Measurements from ENCODE around the gene OSBP2. TPM values are rescaled to one million over a fixed set of nuclear protein-coding genes. Genes with fewer than 3 reads are reported as not detected.
"Not testable (repeated sequence)": the region's sequence is repeated elsewhere in the genome, so short reads cannot be mapped to it uniquely, and the experiment has no call there.

OSBP2 gene
- total and polyA plus RNA-seq, 2 experiments from 2014 or later: 2.1 to 2.9 TPM

DNA sequence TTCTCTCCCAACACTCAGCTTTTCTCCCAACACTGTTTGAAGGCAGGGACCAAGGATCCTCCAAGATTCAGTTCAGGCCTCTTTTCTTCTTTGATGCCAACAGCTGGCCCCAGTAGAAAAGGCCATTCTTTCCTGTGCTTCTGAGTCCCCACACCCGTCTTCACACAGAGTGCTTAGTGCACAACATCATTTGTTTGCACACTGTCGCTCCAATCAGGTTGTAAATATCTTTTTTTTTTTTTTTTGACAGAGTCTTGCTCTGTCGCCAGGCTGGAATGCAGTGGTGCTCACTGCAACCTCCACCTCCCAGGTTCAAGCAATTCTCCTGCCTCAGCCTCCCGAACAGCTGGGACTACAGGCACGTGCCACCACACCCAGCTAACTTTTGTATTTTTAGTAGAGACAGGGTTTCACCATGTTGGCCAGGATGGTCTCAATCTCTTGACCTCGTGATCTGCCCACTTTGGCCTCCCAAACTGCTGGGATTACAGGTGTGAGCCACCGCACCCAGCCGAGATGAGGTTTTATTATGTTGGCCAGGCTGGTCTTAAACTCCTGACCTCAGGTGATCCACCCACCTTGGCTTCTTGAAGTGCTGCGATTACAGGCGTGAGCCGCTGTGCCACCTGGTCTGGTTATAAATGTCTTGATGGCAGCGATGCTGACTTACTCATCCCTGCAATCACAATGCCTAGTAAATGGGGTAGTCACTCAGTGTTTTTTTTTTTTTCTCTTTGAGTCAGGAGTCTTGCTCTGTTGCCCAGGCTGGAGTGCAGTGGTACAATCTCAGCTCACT lies 14.6 kb upstream of the OSBP2 start:
- ATAC-seq; H3K4me2 ChIP-seq; H3K9me2 ChIP-seq (ENCODE audit: insufficient read depth); H3K4me3 Mint-ChIP-seq; H3K36me3 Mint-ChIP-seq (ENCODE audit: low read depth); H3K79me2 ChIP-seq (replicated peaks; ENCODE audit: insufficient read depth); H3K36me3 ChIP-seq (ENCODE audit: insufficient read depth); H3K4me3 ChIP-seq; H3K27me3 Mint-ChIP-seq (ENCODE audit: insufficient read depth, low read depth, poor library complexity); H4K20me1 ChIP-seq (replicated peaks; ENCODE audit: insufficient read depth); H3K27me3 ChIP-seq (ENCODE audit: insufficient read depth); H3K27ac ChIP-seq (ENCODE audit: low read depth); H3K9me3 Mint-ChIP-seq; DNase-seq (ENCODE audit: low spot score); H3K27ac Mint-ChIP-seq; H3F3A ChIP-seq (replicated peaks; ENCODE audit: low read depth): not testable (repeated sequence)
- H3K4me1 ChIP-seq (ENCODE audit: insufficient read depth): peaks cover 15% of the 10 kb centered on the region; the same call in 1 of the 2 replicates
- H3K4me1 Mint-ChIP-seq: peaks cover 25% of the 10 kb centered on the region
- H2AFZ ChIP-seq: peak overlapping the region; percentile 93; the same call in 1 of the 2 replicates

DNA sequence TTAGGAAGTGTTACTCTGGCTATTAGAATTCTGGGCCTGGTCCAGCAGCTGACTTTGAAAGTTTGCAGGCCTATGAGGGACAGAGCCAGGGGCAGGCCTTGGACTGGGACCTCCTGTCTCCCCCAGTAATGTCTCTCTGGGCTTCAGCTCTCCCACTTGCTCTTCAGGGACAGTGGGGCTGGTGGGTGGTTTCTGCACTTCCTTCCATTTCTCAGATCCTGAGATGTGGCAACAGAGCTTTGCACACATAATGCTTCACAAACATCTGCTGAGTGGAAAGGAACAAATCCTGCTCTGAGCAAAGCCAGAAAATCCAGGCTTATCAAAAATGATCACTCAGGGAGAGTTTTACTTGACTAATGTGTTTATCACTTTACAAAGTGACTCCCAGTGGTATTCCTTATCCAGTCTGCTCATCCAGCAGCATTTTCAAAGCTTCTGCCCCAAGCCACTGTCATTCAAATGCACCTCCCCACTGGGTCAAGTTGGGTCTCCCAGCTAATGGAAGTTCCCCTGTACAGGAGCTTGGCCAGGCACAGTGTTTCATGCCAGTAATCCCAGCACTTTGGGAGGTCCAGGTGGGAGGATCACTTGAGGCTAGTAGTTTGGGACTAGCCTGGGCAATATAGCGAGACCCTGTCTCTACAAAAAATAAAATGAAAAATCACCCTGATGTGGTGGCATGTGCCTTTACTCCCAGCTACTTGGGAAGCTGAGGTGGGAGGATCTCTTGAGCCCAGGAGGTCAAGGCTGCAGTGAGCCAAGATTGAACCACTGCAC lies 13.5 kb upstream of the OSBP2 start:
- no peak overlapping the region for H3K4me3 Mint-ChIP-seq
- TF ChIP-seq NANOG (IDR thresholded peaks at IDR 0.05; ENCODE audit: borderline replicate concordance) (no peak), ZNF331 (CRISPR knock-in tag; IDR thresholded peaks at IDR 0.05; ENCODE audit: low read depth) (no peak), STAT1 (IDR thresholded peaks at IDR 0.05; ENCODE audit: unreplicated experiment) (no peak), EZH2 (IDR thresholded peaks at IDR 0.05; ENCODE audit: low read depth, unreplicated experiment) (no peak), ZNF114 (CRISPR knock-in tag; IDR thresholded peaks at IDR 0.05) (no peak), POLR2AphosphoS5 (IDR thresholded peaks at IDR 0.05; ENCODE audit: low read depth) (no peak), CREB1 (CRISPR knock-in tag; IDR thresholded peaks at IDR 0.05; ENCODE audit: low read depth) (no peak)
- TF ChIP-seq, protein P1, sequence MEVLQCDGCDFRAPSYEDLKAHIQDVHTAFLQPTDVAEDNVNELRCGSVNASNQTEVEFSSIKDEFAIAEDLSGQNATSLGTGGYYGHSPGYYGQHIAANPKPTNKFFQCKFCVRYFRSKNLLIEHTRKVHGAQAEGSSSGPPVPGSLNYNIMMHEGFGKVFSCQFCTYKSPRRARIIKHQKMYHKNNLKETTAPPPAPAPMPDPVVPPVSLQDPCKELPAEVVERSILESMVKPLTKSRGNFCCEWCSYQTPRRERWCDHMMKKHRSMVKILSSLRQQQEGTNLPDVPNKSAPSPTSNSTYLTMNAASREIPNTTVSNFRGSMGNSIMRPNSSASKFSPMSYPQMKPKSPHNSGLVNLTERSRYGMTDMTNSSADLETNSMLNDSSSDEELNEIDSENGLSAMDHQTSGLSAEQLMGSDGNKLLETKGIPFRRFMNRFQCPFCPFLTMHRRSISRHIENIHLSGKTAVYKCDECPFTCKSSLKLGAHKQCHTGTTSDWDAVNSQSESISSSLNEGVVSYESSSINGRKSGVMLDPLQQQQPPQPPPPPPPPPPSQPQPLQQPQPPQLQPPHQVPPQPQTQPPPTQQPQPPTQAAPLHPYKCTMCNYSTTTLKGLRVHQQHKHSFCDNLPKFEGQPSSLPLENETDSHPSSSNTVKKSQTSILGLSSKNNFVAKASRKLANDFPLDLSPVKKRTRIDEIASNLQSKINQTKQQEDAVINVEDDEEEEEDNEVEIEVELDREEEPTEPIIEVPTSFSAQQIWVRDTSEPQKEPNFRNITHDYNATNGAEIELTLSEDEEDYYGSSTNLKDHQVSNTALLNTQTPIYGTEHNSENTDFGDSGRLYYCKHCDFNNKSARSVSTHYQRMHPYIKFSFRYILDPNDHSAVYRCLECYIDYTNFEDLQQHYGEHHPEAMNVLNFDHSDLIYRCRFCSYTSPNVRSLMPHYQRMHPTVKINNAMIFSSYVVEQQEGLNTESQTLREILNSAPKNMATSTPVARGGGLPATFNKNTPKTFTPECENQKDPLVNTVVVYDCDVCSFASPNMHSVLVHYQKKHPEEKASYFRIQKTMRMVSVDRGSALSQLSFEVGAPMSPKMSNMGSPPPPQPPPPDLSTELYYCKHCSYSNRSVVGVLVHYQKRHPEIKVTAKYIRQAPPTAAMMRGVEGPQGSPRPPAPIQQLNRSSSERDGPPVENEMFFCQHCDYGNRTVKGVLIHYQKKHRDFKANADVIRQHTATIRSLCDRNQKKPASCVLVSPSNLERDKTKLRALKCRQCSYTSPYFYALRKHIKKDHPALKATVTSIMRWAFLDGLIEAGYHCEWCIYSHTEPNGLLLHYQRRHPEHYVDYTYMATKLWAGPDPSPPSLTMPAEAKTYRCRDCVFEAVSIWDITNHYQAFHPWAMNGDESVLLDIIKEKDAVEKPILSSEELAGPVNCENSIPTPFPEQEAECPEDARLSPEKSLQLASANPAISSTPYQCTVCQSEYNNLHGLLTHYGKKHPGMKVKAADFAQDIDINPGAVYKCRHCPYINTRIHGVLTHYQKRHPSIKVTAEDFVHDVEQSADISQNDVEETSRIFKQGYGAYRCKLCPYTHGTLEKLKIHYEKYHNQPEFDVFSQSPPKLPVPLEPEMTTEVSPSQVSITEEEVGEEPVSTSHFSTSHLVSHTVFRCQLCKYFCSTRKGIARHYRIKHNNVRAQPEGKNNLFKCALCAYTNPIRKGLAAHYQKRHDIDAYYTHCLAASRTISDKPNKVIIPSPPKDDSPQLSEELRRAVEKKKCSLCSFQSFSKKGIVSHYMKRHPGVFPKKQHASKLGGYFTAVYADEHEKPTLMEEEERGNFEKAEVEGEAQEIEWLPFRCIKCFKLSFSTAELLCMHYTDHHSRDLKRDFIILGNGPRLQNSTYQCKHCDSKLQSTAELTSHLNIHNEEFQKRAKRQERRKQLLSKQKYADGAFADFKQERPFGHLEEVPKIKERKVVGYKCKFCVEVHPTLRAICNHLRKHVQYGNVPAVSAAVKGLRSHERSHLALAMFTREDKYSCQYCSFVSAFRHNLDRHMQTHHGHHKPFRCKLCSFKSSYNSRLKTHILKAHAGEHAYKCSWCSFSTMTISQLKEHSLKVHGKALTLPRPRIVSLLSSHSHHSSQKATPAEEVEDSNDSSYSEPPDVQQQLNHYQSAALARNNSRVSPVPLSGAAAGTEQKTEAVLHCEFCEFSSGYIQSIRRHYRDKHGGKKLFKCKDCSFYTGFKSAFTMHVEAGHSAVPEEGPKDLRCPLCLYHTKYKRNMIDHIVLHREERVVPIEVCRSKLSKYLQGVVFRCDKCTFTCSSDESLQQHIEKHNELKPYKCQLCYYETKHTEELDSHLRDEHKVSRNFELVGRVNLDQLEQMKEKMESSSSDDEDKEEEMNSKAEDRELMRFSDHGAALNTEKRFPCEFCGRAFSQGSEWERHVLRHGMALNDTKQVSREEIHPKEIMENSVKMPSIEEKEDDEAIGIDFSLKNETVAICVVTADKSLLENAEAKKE (CRISPR knock-in tag; IDR thresholded peaks at IDR 0.05): no peak
- TF ChIP-seq, protein P2, sequence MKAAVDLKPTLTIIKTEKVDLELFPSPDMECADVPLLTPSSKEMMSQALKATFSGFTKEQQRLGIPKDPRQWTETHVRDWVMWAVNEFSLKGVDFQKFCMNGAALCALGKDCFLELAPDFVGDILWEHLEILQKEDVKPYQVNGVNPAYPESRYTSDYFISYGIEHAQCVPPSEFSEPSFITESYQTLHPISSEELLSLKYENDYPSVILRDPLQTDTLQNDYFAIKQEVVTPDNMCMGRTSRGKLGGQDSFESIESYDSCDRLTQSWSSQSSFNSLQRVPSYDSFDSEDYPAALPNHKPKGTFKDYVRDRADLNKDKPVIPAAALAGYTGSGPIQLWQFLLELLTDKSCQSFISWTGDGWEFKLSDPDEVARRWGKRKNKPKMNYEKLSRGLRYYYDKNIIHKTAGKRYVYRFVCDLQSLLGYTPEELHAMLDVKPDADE (IDR thresholded peaks at IDR 0.05): no peak
- TF ChIP-seq, protein P3, sequence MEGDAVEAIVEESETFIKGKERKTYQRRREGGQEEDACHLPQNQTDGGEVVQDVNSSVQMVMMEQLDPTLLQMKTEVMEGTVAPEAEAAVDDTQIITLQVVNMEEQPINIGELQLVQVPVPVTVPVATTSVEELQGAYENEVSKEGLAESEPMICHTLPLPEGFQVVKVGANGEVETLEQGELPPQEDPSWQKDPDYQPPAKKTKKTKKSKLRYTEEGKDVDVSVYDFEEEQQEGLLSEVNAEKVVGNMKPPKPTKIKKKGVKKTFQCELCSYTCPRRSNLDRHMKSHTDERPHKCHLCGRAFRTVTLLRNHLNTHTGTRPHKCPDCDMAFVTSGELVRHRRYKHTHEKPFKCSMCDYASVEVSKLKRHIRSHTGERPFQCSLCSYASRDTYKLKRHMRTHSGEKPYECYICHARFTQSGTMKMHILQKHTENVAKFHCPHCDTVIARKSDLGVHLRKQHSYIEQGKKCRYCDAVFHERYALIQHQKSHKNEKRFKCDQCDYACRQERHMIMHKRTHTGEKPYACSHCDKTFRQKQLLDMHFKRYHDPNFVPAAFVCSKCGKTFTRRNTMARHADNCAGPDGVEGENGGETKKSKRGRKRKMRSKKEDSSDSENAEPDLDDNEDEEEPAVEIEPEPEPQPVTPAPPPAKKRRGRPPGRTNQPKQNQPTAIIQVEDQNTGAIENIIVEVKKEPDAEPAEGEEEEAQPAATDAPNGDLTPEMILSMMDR (conservative IDR thresholded peaks at IDR 0.05; ENCODE audit: low read depth in 2 of 2): no peak

More for the DNA sequence above, 13.5 kb upstream of the OSBP2 start:
- Mint-ChIP-seq H3K27ac (no peak overlapping the region), H3K9me3 (no peaks in the 10 kb centered on the region), H3K36me3 (ENCODE audit: low read depth) (no peaks in the 10 kb centered on the region), H3K27me3 (ENCODE audit: insufficient read depth, low read depth, poor library complexity) (peaks cover 5% of the 10 kb centered on the region), H3K4me1 (peaks cover 25% of the 10 kb centered on the region)
- H3F3A ChIP-seq (replicated peaks; ENCODE audit: low read depth): no peaks in the 10 kb centered on the region
- no peaks in the 10 kb centered on the region for H3K79me2 ChIP-seq (replicated peaks; ENCODE audit: insufficient read depth)
- ATAC-seq: peak; percentile 78
- H2AFZ ChIP-seq: no peak overlapping the region
- H3K4me2 ChIP-seq: peak overlapping the region; percentile 55; the same call in 1 of the 2 replicates
- no peak overlapping the region for H3K4me3 ChIP-seq
- H3K4me1 ChIP-seq (ENCODE audit: insufficient read depth): peaks cover 15% of the 10 kb centered on the region; the same call in 1 of the 2 replicates
- no peaks in the 10 kb centered on the region for H3K27me3 ChIP-seq (ENCODE audit: insufficient read depth)
- DNase-seq (ENCODE audit: low spot score): no peak
- H4K20me1 ChIP-seq (replicated peaks; ENCODE audit: insufficient read depth): no peaks in the 10 kb centered on the region
- H3K9me2 ChIP-seq (ENCODE audit: insufficient read depth): no peaks in the 10 kb centered on the region
- no peaks in the 10 kb centered on the region for H3K36me3 ChIP-seq (ENCODE audit: insufficient read depth)
- no peak overlapping the region for H3K27ac ChIP-seq (ENCODE audit: low read depth)
